Peyer's patch (tissue), 4 donors: ENCODE measurements around the gene BRCC3.

ENCODE experiments used
- POLR2A ChIP-seq, 2 donors: fragments of 450-650 bp; IDR thresholded peaks; one replicate each; pipeline ENCODE4 v1.5.1; 2017; ENCODE audit warnings: antibody characterized with exemption in 2 of 2, mild to moderate bottlenecking in 2 of 2, moderate library complexity in 2 of 2
- TF ChIP-seq, protein P1 (sequence below), 6 experiments: fragments of 450-650 bp in 4 of 6; fragments of 200-600 bp in 2 of 6; sonication (generic) in 1 of 6; IDR thresholded peaks; one replicate each; pipeline ENCODE4 v1.5.1; 2017 to 2019; ENCODE audit warnings: antibody characterized with exemption in 6 of 6, mild to moderate bottlenecking in 3 of 6, moderate library complexity in 1 of 6

GRCh38 chrX:155105919-155106318 lies 34.6 kb downstream of the BRCC3 start:
- TF ChIP-seq, protein P1, sequence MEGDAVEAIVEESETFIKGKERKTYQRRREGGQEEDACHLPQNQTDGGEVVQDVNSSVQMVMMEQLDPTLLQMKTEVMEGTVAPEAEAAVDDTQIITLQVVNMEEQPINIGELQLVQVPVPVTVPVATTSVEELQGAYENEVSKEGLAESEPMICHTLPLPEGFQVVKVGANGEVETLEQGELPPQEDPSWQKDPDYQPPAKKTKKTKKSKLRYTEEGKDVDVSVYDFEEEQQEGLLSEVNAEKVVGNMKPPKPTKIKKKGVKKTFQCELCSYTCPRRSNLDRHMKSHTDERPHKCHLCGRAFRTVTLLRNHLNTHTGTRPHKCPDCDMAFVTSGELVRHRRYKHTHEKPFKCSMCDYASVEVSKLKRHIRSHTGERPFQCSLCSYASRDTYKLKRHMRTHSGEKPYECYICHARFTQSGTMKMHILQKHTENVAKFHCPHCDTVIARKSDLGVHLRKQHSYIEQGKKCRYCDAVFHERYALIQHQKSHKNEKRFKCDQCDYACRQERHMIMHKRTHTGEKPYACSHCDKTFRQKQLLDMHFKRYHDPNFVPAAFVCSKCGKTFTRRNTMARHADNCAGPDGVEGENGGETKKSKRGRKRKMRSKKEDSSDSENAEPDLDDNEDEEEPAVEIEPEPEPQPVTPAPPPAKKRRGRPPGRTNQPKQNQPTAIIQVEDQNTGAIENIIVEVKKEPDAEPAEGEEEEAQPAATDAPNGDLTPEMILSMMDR (IDR thresholded peaks at IDR 0.05) = no peak
- TF ChIP-seq POLR2A (IDR thresholded peaks at IDR 0.05) = no peak
